KMS-11 (cell line): ENCODE measurements around the gene MYH10.

Experiments
- H2AFZ ChIP-seq: fragments of 200-600 bp; sonication (generic); 2 replicates; pipeline ENCODE4 v1.6.1; 2016; ENCODE audit warnings: antibody characterized with exemption, mixed run types, low read depth
- H3K27ac ChIP-seq: fragments of 200-600 bp; sonication (generic); 2 replicates; pipeline ENCODE4 v1.6.1; 2016; ENCODE audit warnings: mild to moderate bottlenecking, mixed run types
- H3K27me3 ChIP-seq: fragments of 200-600 bp; sonication (generic); 2 replicates; pipeline ENCODE4 v1.6.1; 2017; ENCODE audit warnings: mild to moderate bottlenecking, low read depth, mixed run types, moderate library complexity; ENCODE audit not compliant: insufficient read depth
- H3K36me3 ChIP-seq: fragments of 200-600 bp; sonication (generic); 2 replicates; pipeline ENCODE4 v1.6.1; 2017; ENCODE audit warnings: mild to moderate bottlenecking, mixed run types; ENCODE audit not compliant: insufficient read depth
- H3K4me1 ChIP-seq: fragments of 200-600 bp; sonication (generic); 2 replicates; pipeline ENCODE4 v1.6.1; 2016; ENCODE audit warnings: mild to moderate bottlenecking, low read depth, mixed run types; ENCODE audit not compliant: poor library complexity, severe bottlenecking
- H3K4me2 ChIP-seq: fragments of 200-600 bp; sonication (generic); 2 replicates; pipeline ENCODE4 v1.7.0; 2016; ENCODE audit warnings: mild to moderate bottlenecking, mixed run types
- H3K4me3 ChIP-seq: fragments of 200-600 bp; sonication (generic); IDR thresholded peaks from 2 replicates; pipeline ENCODE4 v1.6.1; 2017; ENCODE audit warnings: low read depth, low read length, mixed read lengths; ENCODE audit not compliant: insufficient read depth
- H3K79me2 ChIP-seq: fragments of 200-600 bp; sonication (generic); 2 replicates; pipeline ENCODE4 v1.6.1; 2016; ENCODE audit warnings: low read depth, mixed run types; ENCODE audit not compliant: insufficient read depth
- H3K9ac ChIP-seq: fragments of 200-600 bp; sonication (generic); 2 replicates; pipeline ENCODE4 v1.6.1; 2016; ENCODE audit warnings: mild to moderate bottlenecking, mixed run types
- H4K20me1 ChIP-seq: fragments of 200-600 bp; sonication (generic); 2 replicates; pipeline ENCODE4 v1.6.1; 2016; ENCODE audit warnings: mild to moderate bottlenecking, mixed run types; ENCODE audit not compliant: insufficient read depth
- TF ChIP-seq, protein P1 (sequence below): fragments of 200-600 bp; sonication (generic); conservative IDR thresholded peaks from 2 replicates; pipeline ENCODE4 v1.6.1; 2017; ENCODE audit warnings: low read depth, mild to moderate bottlenecking, antibody characterized with exemption, low read length, moderate library complexity, mixed read lengths

Gene MYH10

DNA sequence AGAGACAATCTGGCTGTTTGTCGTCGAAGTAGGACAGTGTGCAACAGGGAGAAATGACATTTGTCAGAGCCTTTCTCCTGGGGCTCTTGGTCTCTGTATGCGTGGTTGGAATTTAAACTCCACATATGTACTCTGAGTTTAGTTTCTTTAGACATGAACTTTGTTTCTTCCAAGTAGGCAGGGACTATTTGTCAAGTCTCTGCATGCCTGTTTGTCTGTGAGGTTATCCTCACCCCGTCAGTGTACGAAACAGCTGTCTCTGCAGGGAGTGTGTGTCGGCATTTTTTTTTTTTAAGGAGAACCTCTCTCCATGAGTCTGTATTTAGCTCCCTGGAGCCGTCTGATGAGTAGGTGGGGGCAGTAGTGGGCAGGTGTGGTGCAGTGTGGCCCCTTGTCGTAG, 165.2 kb downstream of the MYH10 start:
- H2AFZ ChIP-seq, result no peak overlapping the region
- H3K36me3 ChIP-seq, result no peaks in the 10 kb centered on the region
- no peaks in the 10 kb centered on the region for H3K27me3 ChIP-seq
- H3K79me2 ChIP-seq, result no peaks in the 10 kb centered on the region
- H3K27ac ChIP-seq, result no peak overlapping the region
- TF ChIP-seq, protein P1, sequence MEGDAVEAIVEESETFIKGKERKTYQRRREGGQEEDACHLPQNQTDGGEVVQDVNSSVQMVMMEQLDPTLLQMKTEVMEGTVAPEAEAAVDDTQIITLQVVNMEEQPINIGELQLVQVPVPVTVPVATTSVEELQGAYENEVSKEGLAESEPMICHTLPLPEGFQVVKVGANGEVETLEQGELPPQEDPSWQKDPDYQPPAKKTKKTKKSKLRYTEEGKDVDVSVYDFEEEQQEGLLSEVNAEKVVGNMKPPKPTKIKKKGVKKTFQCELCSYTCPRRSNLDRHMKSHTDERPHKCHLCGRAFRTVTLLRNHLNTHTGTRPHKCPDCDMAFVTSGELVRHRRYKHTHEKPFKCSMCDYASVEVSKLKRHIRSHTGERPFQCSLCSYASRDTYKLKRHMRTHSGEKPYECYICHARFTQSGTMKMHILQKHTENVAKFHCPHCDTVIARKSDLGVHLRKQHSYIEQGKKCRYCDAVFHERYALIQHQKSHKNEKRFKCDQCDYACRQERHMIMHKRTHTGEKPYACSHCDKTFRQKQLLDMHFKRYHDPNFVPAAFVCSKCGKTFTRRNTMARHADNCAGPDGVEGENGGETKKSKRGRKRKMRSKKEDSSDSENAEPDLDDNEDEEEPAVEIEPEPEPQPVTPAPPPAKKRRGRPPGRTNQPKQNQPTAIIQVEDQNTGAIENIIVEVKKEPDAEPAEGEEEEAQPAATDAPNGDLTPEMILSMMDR, result no peak
- H3K4me1 ChIP-seq, result no peaks in the 10 kb centered on the region
- H4K20me1 ChIP-seq, result no peaks in the 10 kb centered on the region
- H3K4me2 ChIP-seq, result no peak overlapping the region
- H3K9ac ChIP-seq, result no peak overlapping the region
- no peak overlapping the region for H3K4me3 ChIP-seq

DNA sequence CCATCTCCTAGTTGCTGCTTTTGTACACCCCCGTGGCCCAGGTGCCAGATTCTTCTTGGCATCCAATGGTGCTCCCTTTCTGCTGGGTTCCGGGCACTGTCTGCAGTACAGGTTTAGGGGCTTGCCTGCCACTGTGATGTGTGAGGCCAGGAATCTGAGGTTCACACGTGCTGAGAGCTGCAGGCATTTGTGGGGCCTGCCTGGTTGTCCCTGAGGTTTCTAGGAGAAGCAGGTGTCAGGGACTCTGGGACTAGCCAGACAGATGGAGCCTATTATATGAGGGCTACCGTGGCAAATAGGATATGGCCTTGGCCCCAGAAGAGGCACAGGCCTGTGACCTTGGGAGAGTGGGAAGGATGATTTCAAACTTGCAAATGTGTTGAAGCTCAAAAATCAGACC, 165.6 kb downstream of the MYH10 start:
- H3K79me2 ChIP-seq, result no peaks in the 10 kb centered on the region
- no peaks in the 10 kb centered on the region for H3K36me3 ChIP-seq
- no peak overlapping the region for H3K4me2 ChIP-seq
- no peaks in the 10 kb centered on the region for H3K4me1 ChIP-seq
- H3K4me3 ChIP-seq, result no peak overlapping the region
- no peak overlapping the region for H3K9ac ChIP-seq
- H2AFZ ChIP-seq, result no peak overlapping the region
- no peak overlapping the region for H3K27ac ChIP-seq
- no peaks in the 10 kb centered on the region for H3K27me3 ChIP-seq
- TF ChIP-seq, protein P1, result no peak
- H4K20me1 ChIP-seq, result no peaks in the 10 kb centered on the region

DNA sequence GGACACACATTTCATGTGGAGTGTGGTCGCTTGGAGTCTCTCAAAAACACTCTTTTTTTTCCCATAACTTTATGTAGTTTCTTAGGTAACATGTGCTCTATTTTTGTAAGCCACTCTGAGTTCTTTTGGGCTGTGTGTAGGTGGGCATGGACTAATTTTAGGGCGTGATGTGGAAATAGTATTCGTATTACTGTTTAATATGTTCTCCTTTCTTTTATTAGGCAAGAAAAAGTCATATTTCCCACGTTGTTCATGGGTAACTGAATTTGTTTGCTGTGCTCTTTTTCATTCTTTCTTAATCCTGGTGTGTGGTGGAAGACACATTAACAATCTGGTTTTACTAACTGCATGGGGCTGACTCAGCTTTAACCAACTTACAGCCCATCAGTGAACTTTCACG, 167.4 kb downstream of the MYH10 start:
- H3K27ac ChIP-seq, result no peak overlapping the region
- H3K4me1 ChIP-seq, result no peaks in the 10 kb centered on the region
- TF ChIP-seq, protein P1, result no peak
- no peak overlapping the region for H2AFZ ChIP-seq
- H3K79me2 ChIP-seq, result no peaks in the 10 kb centered on the region
- no peak overlapping the region for H3K4me2 ChIP-seq
- no peak overlapping the region for H3K9ac ChIP-seq
- H3K36me3 ChIP-seq, result no peaks in the 10 kb centered on the region
- no peak overlapping the region for H3K4me3 ChIP-seq
- no peaks in the 10 kb centered on the region for H3K27me3 ChIP-seq
- no peaks in the 10 kb centered on the region for H4K20me1 ChIP-seq

DNA sequence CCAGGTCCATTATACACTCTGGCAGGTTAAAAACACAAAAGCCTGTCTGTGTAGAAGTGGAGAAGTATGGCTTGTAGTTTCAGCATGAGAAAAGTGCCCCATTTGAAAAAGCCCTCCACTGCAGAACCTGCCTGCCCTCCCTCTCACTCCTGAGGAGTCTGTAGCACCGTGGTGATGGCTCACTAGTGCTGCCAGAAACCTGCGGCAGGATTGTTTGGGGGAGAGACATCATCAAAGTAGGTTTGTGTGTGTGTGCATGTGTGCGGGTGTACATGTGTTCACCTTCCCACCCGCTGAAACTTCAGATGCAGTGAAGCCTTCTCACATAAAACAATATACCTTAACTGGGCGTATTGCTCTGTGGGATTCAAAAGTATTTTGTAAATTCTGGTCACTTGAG, 168.0 kb downstream of the MYH10 start:
- Histone ChIP-seq H3K27ac (no peak overlapping the region), H3K36me3 (no peaks in the 10 kb centered on the region), H3K79me2 (no peaks in the 10 kb centered on the region), H3K4me2 (no peak overlapping the region), H2AFZ (no peak overlapping the region), H3K4me3 (no peak overlapping the region), H3K9ac (no peak overlapping the region), H4K20me1 (no peaks in the 10 kb centered on the region), H3K4me1 (no peaks in the 10 kb centered on the region), H3K27me3 (no peaks in the 10 kb centered on the region)
- TF ChIP-seq, protein P1, result no peak

DNA sequence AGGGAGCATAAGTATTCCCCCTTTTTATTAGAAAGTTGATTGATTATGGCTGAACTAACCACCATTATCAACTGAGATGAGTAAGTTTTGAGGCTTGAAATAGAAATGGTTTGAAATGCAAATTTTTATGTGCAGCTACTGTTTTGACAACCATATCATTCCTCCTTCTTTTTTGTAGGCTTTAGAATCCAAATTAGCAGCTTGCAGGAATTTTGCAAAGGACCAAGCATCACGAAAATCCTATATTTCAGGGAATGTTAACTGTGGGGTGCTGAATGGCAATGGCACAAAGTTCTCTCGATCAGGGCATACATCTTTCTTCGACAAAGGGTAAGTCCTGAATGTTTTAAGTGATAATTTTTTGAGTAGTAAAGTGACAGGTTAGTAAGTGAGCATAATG, 170.7 kb downstream of the MYH10 start:
- no peaks in the 10 kb centered on the region for H3K36me3 ChIP-seq
- TF ChIP-seq, protein P1, result no peak
- no peak overlapping the region for H3K9ac ChIP-seq
- no peak overlapping the region for H3K4me2 ChIP-seq
- H3K79me2 ChIP-seq, result no peaks in the 10 kb centered on the region
- no peaks in the 10 kb centered on the region for H3K4me1 ChIP-seq
- H4K20me1 ChIP-seq, result no peaks in the 10 kb centered on the region
- no peak overlapping the region for H2AFZ ChIP-seq
- H3K27me3 ChIP-seq, result no peaks in the 10 kb centered on the region
- no peak overlapping the region for H3K27ac ChIP-seq
- no peak overlapping the region for H3K4me3 ChIP-seq
